Activated CD4-positive, alpha-beta T cell treated with anti-CD3 and anti-CD28 coated beads for 48 hours (primary cell): ENCODE measurements around the gene PVR.
"Not testable (repeated sequence)": the region's sequence is repeated elsewhere in the genome, so short reads cannot be mapped to it uniquely, and the experiment has no call there.

Experiments used
- DNase-seq: peaks from one replicate; pipeline ENCODE4 v3.0.0-alpha.2; 2020

The PVR gene

GRCh38 chr19:44643605-44644401 lies at the start of gene PVR:
Gene PVR, plus strand, starts transcription at chr19:44643910. Its CDS starts 187 bp downstream, at chr19:44644097.
- peak; percentile 67 for DNase-seq

GRCh38 chr19:44596428-44597130 lies 47.1 kb upstream of the PVR start:
- no peak for DNase-seq

GRCh38 chr19:44597131-44597491 lies 46.6 kb upstream of the PVR start:
- no peak for DNase-seq

- DNase-seq, result no peak
Observed at GRCh38 chr19:44598355-44598754, 45.4 kb upstream of the PVR start.

GRCh38 chr19:44598880-44599279 lies 44.8 kb upstream of the PVR start:
- DNase-seq, result no peak

GRCh38 chr19:44600466-44600865 lies 43.2 kb upstream of the PVR start:
- DNase-seq, result no peak

- DNase-seq, result no peak
Observed at GRCh38 chr19:44602081-44602480, 41.6 kb upstream of the PVR start.

- no peak for DNase-seq
Observed at GRCh38 chr19:44603201-44603945, 40.3 kb upstream of the PVR start.

- DNase-seq, result no peak
Observed at GRCh38 chr19:44604241-44604640, 39.5 kb upstream of the PVR start.

GRCh38 chr19:44605547-44605946 lies 38.2 kb upstream of the PVR start:
- no peak for DNase-seq

- DNase-seq, result no peak
Observed at GRCh38 chr19:44607049-44607448, 36.7 kb upstream of the PVR start.

- no peak for DNase-seq
Observed at GRCh38 chr19:44607917-44608316, 35.8 kb upstream of the PVR start.

- DNase-seq, result no peak
Observed at GRCh38 chr19:44608391-44608821, 35.3 kb upstream of the PVR start.

- no peak for DNase-seq
Observed at GRCh38 chr19:44609219-44609618, 34.5 kb upstream of the PVR start.

- not testable (repeated sequence) for DNase-seq
Observed at GRCh38 chr19:44610497-44610896, 33.2 kb upstream of the PVR start.

GRCh38 chr19:44611812-44612295 lies 31.9 kb upstream of the PVR start:
- no peak for DNase-seq

GRCh38 chr19:44613295-44614178 lies 30.2 kb upstream of the PVR start, which contains the start of gene IGSF23:
Gene IGSF23, plus strand, starts transcription at chr19:44613563. Its CDS starts 83 bp downstream, at chr19:44613646.
- DNase-seq, result no peak

GRCh38 chr19:44614313-44614712 lies 29.4 kb upstream of the PVR start:
- DNase-seq, result no peak

- DNase-seq, result no peak
Observed at GRCh38 chr19:44615863-44616247, 27.9 kb upstream of the PVR start.

GRCh38 chr19:44617110-44617880 lies 26.4 kb upstream of the PVR start:
- no peak for DNase-seq

- DNase-seq, result no peak
Observed at GRCh38 chr19:44618640-44619357, 24.9 kb upstream of the PVR start.
